Skeletal muscle tissue (tissue), 4 donors: ENCODE results near the gene PET100. TPM values are rescaled to one million over a fixed set of nuclear protein-coding genes. Genes with fewer than 3 reads are reported as not detected.

Experiments used
- H3K27ac ChIP-seq: one replicate; pipeline ENCODE4 v1.7.0; 2013; ENCODE audit warnings: mild to moderate bottlenecking, low read depth, low read length, inconsistent platforms
- H3K27me3 ChIP-seq, 3 donors: one replicate each; pipeline ENCODE4 v1.7.0; 2013; ENCODE audit warnings: low read length in 3 of 3; ENCODE audit not compliant: control insufficient read depth in 3 of 3, insufficient read depth in 3 of 3
- H3K36me3 ChIP-seq, 3 donors: one replicate each; pipeline ENCODE4 v1.7.0; 2013; ENCODE audit warnings: low read length in 3 of 3; ENCODE audit not compliant: control insufficient read depth in 3 of 3, insufficient read depth in 3 of 3
- H3K4me1 ChIP-seq, 3 donors: one replicate each; pipeline ENCODE4 v1.7.0; 2013; ENCODE audit warnings: low read length in 3 of 3, mild to moderate bottlenecking in 3 of 3; ENCODE audit not compliant: control insufficient read depth in 3 of 3, insufficient read depth in 3 of 3
- H3K4me3 ChIP-seq, 3 donors: one replicate each; pipeline ENCODE4 v1.7.0; 2013; ENCODE audit warnings: low read length in 3 of 3
- H3K9ac ChIP-seq, 3 donors: one replicate each; pipeline ENCODE4 v1.7.0; 2013; ENCODE audit warnings: low read length in 3 of 3, mild to moderate bottlenecking in 3 of 3, moderate library complexity in 2 of 3, low read depth in 1 of 3
- H3K9me3 ChIP-seq, 3 donors: one replicate each; pipeline ENCODE4 v1.7.0; 2013; ENCODE audit warnings: low read length in 3 of 3; ENCODE audit not compliant: control insufficient read depth in 3 of 3
- total RNA-seq: library from RNA; depleted of rRNA; stranded (reverse); fragments of >200 nt; gene quantifications from one replicate; pipeline ENCODE4 v1.2.3, GENCODE V29; 2014
- donor health status: Osteomylitis.

Gene PET100
- total RNA-seq, 1 donor from 2014 or later: 44.9 TPM

GRCh38 chr19:7611541-7612279 is 17.9 kb upstream of the PET100 start:
- no peaks in the 10 kb centered on the region for H3K4me1 ChIP-seq
- H3K9me3 ChIP-seq: no peaks in the 10 kb centered on the region
- H3K36me3 ChIP-seq: no peaks in the 10 kb centered on the region
- H3K27me3 ChIP-seq: peaks cover 0 to 1% (median 0%) of the 10 kb centered on the region in 3 donors
- no peak overlapping the region for H3K4me3 ChIP-seq
- H3K27ac ChIP-seq: no peak overlapping the region
- H3K9ac ChIP-seq: no peak overlapping the region

GRCh38 chr19:7612282-7613274 is 17.0 kb upstream of the PET100 start:
- H3K4me3 ChIP-seq: no peak overlapping the region
- H3K27me3 ChIP-seq: no peaks in the 10 kb centered on the region
- no peaks in the 10 kb centered on the region for H3K4me1 ChIP-seq
- no peaks in the 10 kb centered on the region for H3K36me3 ChIP-seq
- H3K9ac ChIP-seq: no peak overlapping the region
- H3K27ac ChIP-seq: no peak overlapping the region
- no peaks in the 10 kb centered on the region for H3K9me3 ChIP-seq

DNA sequence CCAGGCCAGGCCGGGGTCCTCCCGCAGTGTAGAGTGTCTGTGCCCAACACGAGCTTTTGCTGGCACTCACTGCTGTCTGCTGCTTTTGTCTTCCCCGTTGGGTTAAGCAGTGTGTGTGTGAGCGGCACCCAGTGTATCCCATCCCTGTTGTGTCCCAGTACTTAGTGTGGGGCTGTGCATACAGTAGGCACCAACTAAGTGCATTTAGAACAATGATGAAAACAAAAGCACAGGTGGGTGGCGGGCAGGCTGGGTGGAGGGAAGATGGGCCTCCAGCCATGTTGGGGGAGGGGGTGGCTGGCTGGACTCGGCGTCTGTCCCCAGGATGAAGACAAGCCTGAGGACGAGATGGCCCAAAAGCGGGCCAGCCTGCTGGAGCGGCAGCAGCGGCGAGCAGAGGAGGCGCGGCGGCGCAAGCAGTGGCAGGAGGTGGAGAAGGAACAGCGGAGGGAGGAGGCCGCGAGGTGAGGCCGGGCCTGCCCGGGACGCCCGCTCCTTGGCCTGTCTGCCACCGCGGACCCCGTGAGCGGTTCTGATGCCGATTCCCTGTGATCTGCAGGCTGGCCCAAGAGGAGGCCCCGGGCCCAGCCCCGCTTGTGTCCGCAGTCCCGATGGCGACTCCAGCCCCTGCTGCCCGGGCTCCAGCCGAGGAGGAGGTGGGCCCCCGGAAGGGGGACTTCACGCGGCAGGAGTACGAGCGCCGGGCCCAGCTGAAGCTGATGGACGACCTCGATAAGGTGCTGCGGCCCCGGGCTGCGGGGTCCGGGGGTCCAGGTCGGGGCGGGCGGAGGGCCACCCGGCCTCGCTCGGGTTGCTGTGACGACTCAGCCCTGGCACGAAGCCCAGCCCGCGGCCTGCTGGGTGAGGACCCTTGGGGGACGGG is 14.5 kb upstream of the PET100 start:
- Histone ChIP-seq H3K4me1 (peaks cover 10 to 15% (median 11%) of the 10 kb centered on the region in 3 donors), H3K27me3 (no peaks in the 10 kb centered on the region)

DNA sequence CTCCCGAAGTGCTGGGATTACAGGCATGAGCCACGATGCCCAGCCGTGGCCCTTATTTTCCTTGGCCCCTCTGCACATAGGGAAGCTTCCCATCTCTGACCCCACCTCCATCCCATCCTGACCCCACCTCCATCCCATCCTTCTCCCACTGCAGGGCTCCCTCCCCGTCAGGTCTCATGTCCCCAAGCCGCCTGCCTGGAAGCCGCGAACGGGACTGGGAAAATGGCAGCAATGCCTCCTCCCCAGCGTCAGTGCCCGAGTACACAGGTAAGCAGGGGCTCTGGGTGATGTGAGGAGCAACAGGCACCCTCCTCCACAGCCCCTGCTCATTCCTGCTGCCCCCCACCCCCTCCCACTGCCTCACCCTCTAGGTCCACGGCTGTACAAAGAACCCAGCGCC is 12.4 kb upstream of the PET100 start:
- no peak overlapping the region for H3K27ac ChIP-seq
- H3K36me3 ChIP-seq: peaks cover 21 to 24% (median 23%) of the 10 kb centered on the region in 3 donors
- H3K27me3 ChIP-seq: no peaks in the 10 kb centered on the region
- H3K9ac ChIP-seq: no peak overlapping the region
- peaks cover 10 to 15% (median 11%) of the 10 kb centered on the region in 3 donors for H3K4me1 ChIP-seq
- no peaks in the 10 kb centered on the region for H3K9me3 ChIP-seq
- H3K4me3 ChIP-seq: no peak overlapping the region

More for the DNA sequence above, 14.5 kb upstream of the PET100 start:
- peaks cover 5% of the 10 kb centered on the region in 3 donors for H3K36me3 ChIP-seq
- H3K4me3 ChIP-seq: no peak overlapping the region
- H3K9ac ChIP-seq: no peak overlapping the region
- no peaks in the 10 kb centered on the region for H3K9me3 ChIP-seq
- no peak overlapping the region for H3K27ac ChIP-seq

DNA sequence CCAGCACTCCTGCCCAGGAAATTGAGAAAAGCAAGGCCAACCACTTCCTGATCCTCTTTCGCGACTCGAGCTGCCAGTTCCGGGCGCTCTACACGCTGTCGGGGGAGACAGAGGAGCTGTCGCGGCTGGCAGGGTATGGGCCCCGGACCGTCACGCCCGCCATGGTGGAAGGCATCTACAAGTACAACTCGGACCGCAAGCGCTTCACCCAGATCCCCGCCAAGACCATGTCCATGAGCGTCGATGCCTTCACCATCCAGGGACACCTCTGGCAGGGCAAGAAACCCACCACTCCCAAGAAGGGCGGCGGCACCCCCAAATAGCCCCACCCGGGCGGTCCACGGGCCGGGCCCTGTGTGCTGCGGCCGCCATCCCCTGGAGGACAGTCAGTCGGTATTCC is 11.9 kb upstream of the PET100 start:
- Histone ChIP-seq H3K4me1 (peaks cover 10 to 15% (median 11%) of the 10 kb centered on the region in 3 donors), H3K4me3 (no peak overlapping the region), H3K9ac (no peak overlapping the region), H3K27ac (no peak overlapping the region), H3K36me3 (peaks cover 27 to 30% (median 29%) of the 10 kb centered on the region in 3 donors), H3K9me3 (no peaks in the 10 kb centered on the region), H3K27me3 (no peaks in the 10 kb centered on the region)

DNA sequence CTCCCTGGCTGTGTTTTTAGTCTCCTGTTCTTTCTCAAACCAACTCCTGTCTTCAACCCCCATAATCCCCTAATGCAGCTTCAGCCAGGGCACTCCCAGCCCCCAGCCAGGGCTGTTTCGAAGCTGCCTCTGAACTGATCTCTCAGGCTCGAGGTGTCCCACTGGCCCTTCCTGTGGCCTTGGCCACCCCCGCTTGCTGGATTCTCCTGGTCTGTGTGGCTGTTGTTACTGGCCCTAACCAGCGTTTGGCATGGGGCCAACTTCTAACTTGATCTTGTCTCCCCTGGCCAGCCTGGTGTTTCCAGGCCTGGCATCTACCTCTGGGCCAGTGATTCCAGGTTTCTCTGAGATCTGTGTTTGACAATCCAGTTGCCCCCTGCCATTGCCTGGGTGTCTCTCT is 11.2 kb upstream of the PET100 start:
- no peaks in the 10 kb centered on the region for H3K9me3 ChIP-seq
- H3K4me1 ChIP-seq: peaks cover 10 to 15% (median 11%) of the 10 kb centered on the region in 3 donors
- no peak overlapping the region for H3K27ac ChIP-seq
- H3K36me3 ChIP-seq: peaks cover 32 to 35% (median 35%) of the 10 kb centered on the region in 3 donors
- no peaks in the 10 kb centered on the region for H3K27me3 ChIP-seq
- H3K9ac ChIP-seq: peak overlapping the region in 1 of 3 donors; percentile 72
- no peak overlapping the region for H3K4me3 ChIP-seq

DNA sequence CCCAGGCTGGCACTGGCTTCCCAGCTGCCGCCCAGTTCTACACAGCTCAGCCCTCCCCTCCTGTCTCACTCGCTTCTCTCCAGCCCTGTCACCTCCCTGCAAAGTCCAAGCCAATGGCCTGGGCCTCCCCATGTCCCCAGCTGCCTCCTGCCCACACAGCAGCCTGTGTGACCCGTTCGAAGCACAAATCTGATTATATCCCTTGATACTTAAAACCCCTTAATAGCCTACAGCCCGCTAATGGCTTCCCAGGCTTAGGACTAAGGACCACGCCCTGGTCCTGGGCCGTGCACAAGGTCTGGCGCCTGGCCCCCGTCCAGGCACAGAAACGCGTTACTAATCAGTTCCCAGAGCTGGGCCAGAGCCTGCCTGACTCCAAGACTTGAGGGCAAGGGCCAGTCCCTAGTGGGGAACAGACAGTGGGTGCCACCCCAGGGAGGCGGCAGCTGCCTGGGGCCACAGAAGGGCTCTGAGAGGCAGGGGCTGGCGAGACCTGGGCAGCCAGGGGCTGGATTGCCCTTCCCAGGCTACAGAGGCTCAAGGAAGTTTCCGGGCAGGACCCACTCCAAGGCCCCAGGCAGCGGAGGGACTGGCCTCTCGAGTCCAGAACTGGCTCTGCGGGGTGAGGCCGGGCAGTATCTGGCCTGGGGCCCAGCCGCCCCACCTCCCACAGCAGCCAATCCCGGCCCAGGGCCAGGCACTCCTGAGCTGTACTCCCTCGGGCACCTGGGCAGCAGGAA is 10.7 kb upstream of the PET100 start:
- Histone ChIP-seq H3K36me3 (peaks cover 32 to 39% (median 35%) of the 10 kb centered on the region in 3 donors), H3K4me3 (no peak overlapping the region), H3K9me3 (no peaks in the 10 kb centered on the region), H3K27me3 (no peaks in the 10 kb centered on the region), H3K27ac (no peak overlapping the region), H3K4me1 (peaks cover 10 to 15% (median 11%) of the 10 kb centered on the region in 3 donors), H3K9ac (peak overlapping the region in 2 of 3 donors; percentile 3 to 72)

DNA sequence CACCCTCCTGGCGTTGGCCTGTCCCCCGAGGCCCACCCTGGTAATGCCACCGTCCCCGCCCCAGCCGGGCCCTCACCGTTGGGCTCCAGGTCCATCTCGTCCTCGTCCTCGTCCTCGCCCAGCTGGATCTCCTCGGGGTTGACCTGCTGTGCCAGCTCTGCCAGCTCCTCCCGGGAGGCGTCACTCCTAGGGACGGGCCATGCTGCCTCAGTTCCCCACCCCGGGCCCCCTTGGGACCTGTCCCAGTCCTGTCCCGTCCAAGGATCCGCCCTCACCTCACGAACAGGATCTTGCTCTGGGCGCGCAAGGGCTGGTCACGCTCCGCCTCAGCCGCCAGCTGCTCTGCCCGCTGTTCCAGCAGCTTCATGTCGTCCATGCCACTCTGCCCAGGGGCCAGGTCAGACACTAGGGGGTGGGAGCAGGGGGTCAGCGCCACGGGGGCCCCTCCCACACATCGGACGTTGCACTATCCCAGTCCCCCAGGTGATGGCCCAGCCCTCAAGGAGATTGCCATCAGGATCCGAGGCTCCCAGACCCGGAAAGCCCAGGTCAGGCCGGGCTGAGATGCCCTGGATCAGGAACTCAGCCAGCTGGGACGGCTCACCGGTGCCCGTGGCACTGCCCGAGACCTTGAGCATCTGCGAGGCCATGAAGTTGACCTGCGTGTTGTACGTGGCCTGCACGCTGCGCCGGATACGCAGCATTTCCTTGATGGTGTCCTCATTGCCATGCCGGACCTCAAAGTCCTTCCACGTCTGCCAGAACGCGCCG is 9.7 kb upstream of the PET100 start:
- Histone ChIP-seq H3K9ac (peak overlapping the region in 1 of 3 donors; percentile 33), H3K27me3 (no peaks in the 10 kb centered on the region), H3K4me1 (peaks cover 10 to 15% (median 11%) of the 10 kb centered on the region in 3 donors), H3K27ac (no peak overlapping the region), H3K4me3 (no peak overlapping the region), H3K36me3 (peaks cover 37 to 44% (median 38%) of the 10 kb centered on the region in 3 donors), H3K9me3 (no peaks in the 10 kb centered on the region)
